Naive B cell (primary cell): ENCODE measurements around the gene SURF6. TPM values are rescaled to one million over a fixed set of nuclear protein-coding genes. Genes with fewer than 3 reads are reported as not detected.

Experiments used
- ATAC-seq, 2 donors: fragments of 150-1000 bp; cut with Tn5 transposase; 2 replicates each; pipeline ENCODE4 v1.10.0; 2021; ENCODE audit warnings: low read depth in 2 of 2, mild to moderate bottlenecking in 2 of 2, moderate library complexity in 2 of 2
- DNase-seq: peaks from one replicate; pipeline ENCODE4 v3.0.0; 2022
- H3K27ac Mint-ChIP-seq, 6 donors: one replicate each; pipeline ENCODE4 v1.8.0; 2020 to 2022; ENCODE audit warnings: mild to moderate bottlenecking in 6 of 6, mixed read lengths in 6 of 6, moderate library complexity in 5 of 6, inconsistent platforms in 2 of 6
- H3K27me3 Mint-ChIP-seq, 3 donors: one replicate each; pipeline ENCODE4 v1.8.0; 2021 to 2022; ENCODE audit warnings: mixed read lengths in 3 of 3, mild to moderate bottlenecking in 1 of 3
- H3K36me3 Mint-ChIP-seq, 2 donors: one replicate each; pipeline ENCODE4 v1.8.0; 2020 to 2022; ENCODE audit warnings: mixed read lengths in 2 of 2, inconsistent platforms in 1 of 2, mild to moderate bottlenecking in 1 of 2
- H3K4me1 Mint-ChIP-seq, 3 donors: one replicate each; pipeline ENCODE4 v1.8.0; 2020 to 2022; ENCODE audit warnings: mixed read lengths in 3 of 3, inconsistent platforms in 1 of 3, mild to moderate bottlenecking in 1 of 3, moderate library complexity in 1 of 3
- H3K4me3 Mint-ChIP-seq, 8 donors: one replicate each; pipeline ENCODE4 v1.8.0; 2020 to 2022; ENCODE audit warnings: mild to moderate bottlenecking in 8 of 8, mixed read lengths in 8 of 8, moderate library complexity in 8 of 8, inconsistent platforms in 2 of 8
- H3K9me3 Mint-ChIP-seq, 7 donors: one replicate each; pipeline ENCODE4 v1.8.0; 2020 to 2022; ENCODE audit warnings: mixed read lengths in 7 of 7, mild to moderate bottlenecking in 5 of 7, inconsistent platforms in 2 of 7, moderate library complexity in 1 of 7
- polyA plus RNA-seq, 6 donors: library from polyadenylated mRNA; unstranded; fragments of 300-500 nt; fragmentation: Illumina TruSeq; gene quantifications; one replicate each; pipeline ENCODE4 v1.2.3, GENCODE V29; 2021; ENCODE audit warnings: low read depth in 6 of 6

Gene SURF6
- polyA plus RNA-seq, 6 donors from 2014 or later, result 0.09 to 13.0 (median 6.8) TPM

DNA sequence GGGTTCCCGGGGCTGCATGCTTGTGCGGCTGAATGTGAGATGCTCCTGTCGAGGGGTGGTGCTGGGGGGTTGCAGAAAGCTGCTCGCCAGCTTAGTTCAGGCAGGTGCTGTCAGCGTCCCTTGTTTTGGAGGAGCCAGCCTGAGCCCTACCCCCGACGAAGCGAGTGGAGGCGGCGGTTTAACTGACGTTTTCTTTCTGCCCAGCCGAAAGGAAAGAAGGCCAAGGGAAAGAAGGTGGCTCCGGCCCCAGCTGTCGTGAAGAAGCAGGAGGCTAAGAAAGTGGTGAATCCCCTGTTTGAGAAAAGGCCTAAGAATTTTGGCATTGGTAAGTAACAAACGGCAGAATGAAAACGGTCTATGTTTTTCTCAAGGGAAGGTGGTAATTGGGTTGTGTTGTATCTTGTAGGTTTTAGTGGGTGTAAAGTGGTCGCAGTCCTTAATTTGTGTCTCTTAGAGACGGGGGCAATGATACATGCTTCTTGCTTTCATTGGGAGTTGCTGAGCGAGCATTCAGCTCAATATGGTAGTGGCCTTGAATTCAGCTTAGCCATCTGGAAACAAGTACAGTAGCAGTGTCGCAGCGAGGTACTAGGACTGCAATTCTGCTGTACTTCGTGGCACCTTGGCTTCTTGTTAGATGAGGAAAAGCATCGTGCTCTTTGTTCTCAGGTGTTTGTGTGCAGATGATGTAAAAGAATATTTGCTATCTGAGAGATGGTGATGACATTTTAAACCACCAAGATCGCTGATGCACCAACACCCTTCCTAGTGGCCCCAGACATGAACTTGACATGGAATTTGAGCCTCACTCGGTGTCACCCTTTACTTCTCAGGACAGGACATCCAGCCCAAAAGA, 13.0 kb upstream of the SURF6 start:
- DNase-seq (no peak), ATAC-seq (no peak)
- peak overlapping the region; percentile 97 to 100 (median 99) for H3K27ac Mint-ChIP-seq
- peaks cover 9 to 10% of the 10 kb centered on the region in 2 donors for H3K36me3 Mint-ChIP-seq
- no peaks in the 10 kb centered on the region for H3K9me3 Mint-ChIP-seq
- H3K4me1 Mint-ChIP-seq, result peaks cover 33 to 47% (median 43%) of the 10 kb centered on the region in 3 donors
- no peaks in the 10 kb centered on the region for H3K27me3 Mint-ChIP-seq
- H3K4me3 Mint-ChIP-seq, result peak overlapping the region; percentile 92 to 100 (median 99)

DNA sequence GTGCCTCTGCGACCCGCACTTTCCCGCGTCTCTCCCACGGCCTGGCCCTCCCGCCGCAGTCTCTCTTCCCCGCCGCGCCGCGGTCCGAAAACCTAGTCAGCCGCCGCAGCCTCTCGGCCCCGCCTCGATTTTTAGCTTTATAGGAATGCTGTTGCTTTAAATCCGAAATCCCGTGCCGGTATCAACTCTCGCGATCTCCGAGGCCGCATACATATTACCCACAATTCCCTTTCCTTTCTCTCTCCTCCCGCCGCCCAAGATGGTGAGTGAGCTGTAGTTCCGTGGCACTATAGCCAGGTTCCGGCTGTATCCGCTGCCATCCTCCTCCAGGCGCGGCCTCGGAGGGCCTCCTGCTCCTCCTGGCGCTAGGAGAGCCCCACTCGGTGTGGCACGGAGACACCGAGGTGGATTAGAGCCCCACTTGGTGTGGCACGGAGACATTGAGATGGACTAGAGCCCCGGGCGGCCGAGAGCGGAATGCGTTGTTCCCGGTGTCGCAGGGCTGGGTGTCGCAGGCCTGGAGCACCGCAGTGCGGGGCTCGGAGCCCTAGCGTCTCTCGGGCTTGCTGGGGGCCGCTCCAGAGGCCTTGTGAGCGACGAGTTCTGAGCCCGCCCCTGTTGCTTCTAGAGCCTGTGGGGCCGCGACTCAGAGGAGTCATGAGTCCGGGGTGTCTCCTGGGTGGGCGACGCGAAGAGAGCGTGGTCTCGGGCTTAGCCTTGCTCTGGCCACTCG, 12.2 kb upstream of the SURF6 start, which contains the start of the genes MED22 and RPL7A:
Gene MED22, minus strand, starts transcription at position 147 of the 733 bp plus-strand sequence. CDS start 1,469 bp downstream, outside the sequence.
Gene RPL7A, plus strand, starts transcription at position 234 of the 733 bp plus-strand sequence. Its CDS starts 26 bp downstream, at position 260.
- Mint-ChIP-seq H3K4me3 (peak within 1 kb of the TSS; percentile 92 to 100 (median 99)), H3K27me3 (no peaks in the 10 kb centered on the region), H3K36me3 (peaks cover 5 to 10% of the 10 kb centered on the region in 2 donors), H3K9me3 (no peaks in the 10 kb centered on the region), H3K27ac (peak within 1 kb of the TSS; percentile 97 to 100 (median 99)), H3K4me1 (peaks cover 31 to 44% (median 43%) of the 10 kb centered on the region in 3 donors)
- DNase-seq (peak; percentile 91), ATAC-seq (peak; percentile 82 to 84)

DNA sequence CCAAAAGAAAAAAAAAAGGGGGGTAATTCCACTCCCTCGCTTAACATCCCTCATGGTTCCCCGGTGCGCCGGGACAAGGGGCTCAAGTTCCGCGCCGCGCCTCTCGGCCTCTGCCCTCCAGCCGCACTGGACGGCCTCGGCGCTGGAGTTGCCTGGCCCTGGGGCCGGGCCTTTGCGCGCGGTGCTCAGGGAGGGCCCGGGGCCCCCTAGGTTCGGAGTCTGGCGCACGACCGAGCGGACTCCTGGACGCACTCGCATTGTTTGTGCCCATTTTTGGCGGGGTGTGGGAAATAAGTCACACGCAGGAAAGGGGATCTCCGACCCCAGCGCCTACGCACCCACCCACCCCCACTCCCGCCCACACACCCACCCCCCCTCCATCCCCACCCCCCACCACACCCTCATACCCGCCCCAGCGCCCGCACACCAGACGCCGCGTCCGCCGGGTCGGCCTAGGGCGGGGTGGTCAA, 11.6 kb upstream of the SURF6 start:
- no peaks in the 10 kb centered on the region for H3K27me3 Mint-ChIP-seq
- H3K4me3 Mint-ChIP-seq, result peak overlapping the region; percentile 92 to 100 (median 99)
- DNase-seq (no peak), ATAC-seq (peak; percentile 58 to 61)
- peaks cover 27 to 46% (median 40%) of the 10 kb centered on the region in 3 donors for H3K4me1 Mint-ChIP-seq
- H3K9me3 Mint-ChIP-seq, result no peaks in the 10 kb centered on the region
- H3K27ac Mint-ChIP-seq, result peak overlapping the region; percentile 97 to 100 (median 99)
- H3K36me3 Mint-ChIP-seq, result peaks cover 0 to 10% of the 10 kb centered on the region in 2 donors

DNA sequence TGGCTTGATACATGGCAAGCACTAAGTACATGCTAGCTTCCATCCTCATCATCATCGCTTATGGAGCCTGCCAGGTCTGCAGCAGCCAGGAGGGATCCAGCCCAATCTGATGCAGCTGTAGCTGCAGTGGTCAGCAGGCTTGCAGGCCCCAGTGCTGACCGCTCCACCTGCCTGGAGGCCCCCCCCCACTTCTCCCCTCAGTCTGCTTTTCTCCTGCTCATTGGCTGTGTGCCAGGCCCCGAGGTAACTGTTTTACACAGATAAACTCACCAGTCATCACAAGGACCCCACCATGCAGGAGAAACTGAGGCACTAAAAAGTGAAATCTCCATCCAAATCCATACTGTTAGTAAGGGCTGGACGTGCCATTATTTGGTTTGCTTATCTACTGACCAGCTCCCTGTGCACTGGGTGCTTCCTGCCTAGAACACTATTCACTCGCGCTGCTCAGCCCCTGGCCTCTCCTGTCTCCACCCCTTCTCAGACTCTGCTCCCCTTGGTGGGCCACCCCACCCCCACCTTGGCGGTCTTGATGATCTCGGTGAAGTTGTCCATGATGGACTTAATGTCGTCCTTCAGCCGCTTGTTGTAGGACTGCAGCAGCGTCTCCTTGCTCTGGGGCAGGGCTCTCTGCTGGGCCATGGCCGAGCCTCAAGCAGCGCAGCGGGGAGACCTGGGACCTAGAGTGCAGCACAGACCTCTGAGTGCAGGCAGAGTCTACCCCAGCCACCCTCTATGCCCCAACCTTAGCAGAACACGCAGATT, 10.2 kb upstream of the SURF6 start:
- no peak for ATAC-seq
- no peaks in the 10 kb centered on the region for H3K9me3 Mint-ChIP-seq
- DNase-seq, result no peak

DNA sequence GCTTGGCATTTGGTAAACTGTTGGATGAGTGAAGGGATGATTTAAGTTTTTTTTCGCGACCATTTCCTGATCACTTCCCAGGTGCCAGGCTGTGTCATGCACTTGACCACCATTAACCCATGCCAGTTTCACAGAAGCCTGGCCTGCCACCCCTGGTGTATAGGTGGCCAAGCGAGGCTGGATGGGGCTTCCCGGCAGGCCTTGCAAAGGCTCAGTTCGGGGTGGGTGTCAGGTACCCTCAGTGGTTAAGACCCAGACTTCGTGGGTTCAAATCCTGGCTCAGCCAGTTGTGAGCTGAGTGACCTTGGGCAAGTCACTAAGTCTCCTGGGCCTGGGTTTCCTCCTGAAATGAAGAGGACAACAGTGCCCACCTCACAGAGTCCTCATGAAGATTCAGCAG, 9.6 kb upstream of the SURF6 start:
- H3K27me3 Mint-ChIP-seq, result no peaks in the 10 kb centered on the region
- H3K4me3 Mint-ChIP-seq, result peak overlapping the region in 7 of 8 donors; percentile 8 to 100 (median 95)
- DNase-seq (no peak), ATAC-seq (no peak)
- peak overlapping the region in 1 of 6 donors; percentile 97 for H3K27ac Mint-ChIP-seq
- H3K4me1 Mint-ChIP-seq, result peaks cover 43 to 66% (median 54%) of the 10 kb centered on the region in 3 donors
- H3K36me3 Mint-ChIP-seq, result peaks cover 11 to 12% of the 10 kb centered on the region in 2 donors
- no peaks in the 10 kb centered on the region for H3K9me3 Mint-ChIP-seq

More for the DNA sequence above, 10.2 kb upstream of the SURF6 start:
- H3K27me3 Mint-ChIP-seq, result no peaks in the 10 kb centered on the region
- peak overlapping the region; percentile 92 to 100 (median 99) for H3K4me3 Mint-ChIP-seq
- peak overlapping the region; percentile 88 to 99 (median 97) for H3K27ac Mint-ChIP-seq
- H3K4me1 Mint-ChIP-seq, result peaks cover 39 to 60% (median 48%) of the 10 kb centered on the region in 3 donors
- H3K36me3 Mint-ChIP-seq, result peaks cover 7% of the 10 kb centered on the region in 2 donors

DNA sequence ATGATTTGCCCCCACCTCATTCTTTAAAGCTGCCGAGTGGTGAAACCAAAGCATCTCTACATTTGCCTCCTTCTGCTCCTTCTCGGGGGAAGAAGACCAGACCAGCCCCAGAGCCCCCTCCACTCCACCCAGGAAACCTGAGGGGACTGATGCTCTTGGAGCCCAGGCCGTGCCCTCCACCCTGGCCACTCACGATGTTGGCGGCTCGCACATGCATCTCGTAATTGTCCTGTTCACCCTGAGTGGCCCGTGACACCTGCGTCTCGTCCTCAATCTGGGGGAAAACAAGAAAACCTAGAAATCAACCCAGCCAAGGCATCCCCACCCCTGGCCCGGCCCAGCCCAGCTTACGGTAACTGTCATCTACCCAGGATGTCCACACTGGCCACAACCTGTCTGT, 9.0 kb upstream of the SURF6 start:
- Mint-ChIP-seq H3K9me3 (peaks cover 0 to 4% (median 0%) of the 10 kb centered on the region in 7 donors), H3K4me1 (peaks cover 50 to 72% (median 57%) of the 10 kb centered on the region in 3 donors), H3K36me3 (peaks cover 17 to 18% of the 10 kb centered on the region in 2 donors), H3K4me3 (peak overlapping the region in 3 of 8 donors; percentile 29 to 95 (median 61)), H3K27ac (peak overlapping the region in 4 of 6 donors; percentile 30 to 58 (median 50)), H3K27me3 (no peaks in the 10 kb centered on the region)
- no peak for DNase-seq
- no peak for ATAC-seq

DNA sequence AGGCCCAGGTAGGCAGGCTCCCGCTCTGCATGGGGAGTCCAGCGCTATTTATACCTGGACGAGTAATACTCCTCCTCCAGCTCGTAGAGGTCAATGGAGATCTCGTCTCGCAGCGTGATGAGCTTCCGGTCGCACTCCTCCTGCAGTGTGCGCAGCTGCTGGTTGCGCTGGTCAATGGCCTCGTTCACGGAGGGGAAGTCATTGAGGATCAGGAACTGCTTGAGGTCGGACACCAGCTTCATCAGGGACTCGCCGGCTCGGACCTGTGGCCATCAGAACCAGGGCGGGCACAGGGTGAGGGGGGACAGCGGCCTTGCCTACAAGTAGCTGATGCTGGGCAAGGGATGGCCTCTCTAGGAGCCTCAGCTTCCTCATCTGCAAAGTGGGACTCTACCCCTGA, 8.1 kb upstream of the SURF6 start:
- H3K4me3 Mint-ChIP-seq, result peak overlapping the region in 2 of 8 donors; percentile 75 to 95
- H3K27me3 Mint-ChIP-seq, result no peaks in the 10 kb centered on the region
- ATAC-seq, result no peak
- H3K4me1 Mint-ChIP-seq, result peaks cover 57 to 75% (median 58%) of the 10 kb centered on the region in 3 donors
- peaks cover 22 to 26% of the 10 kb centered on the region in 2 donors for H3K36me3 Mint-ChIP-seq
- H3K27ac Mint-ChIP-seq, result peak overlapping the region in 1 of 6 donors; percentile 49
- DNase-seq, result no peak
- peaks cover 0 to 10% (median 0%) of the 10 kb centered on the region in 7 donors for H3K9me3 Mint-ChIP-seq

DNA sequence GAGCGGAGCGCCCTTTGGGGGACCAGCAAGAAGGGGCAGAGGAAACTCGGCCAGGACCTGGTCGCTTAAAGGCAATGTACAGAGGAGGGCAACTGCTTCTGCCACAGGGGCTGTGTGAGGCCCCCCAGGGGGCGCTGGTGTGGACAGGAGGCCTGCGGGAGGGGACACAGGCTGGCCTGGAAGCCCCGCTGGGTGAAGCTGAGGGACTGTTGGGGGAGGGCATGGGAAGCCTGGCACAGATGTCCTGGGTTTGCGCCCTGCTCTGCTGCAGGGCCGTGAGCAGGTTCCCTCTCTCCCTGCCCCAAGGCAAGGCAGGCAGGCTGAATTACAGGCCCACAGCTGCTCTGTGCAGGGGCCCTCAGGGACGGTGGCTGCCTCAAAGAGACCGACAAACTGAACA, 6.6 kb upstream of the SURF6 start:
- ATAC-seq (no peak), DNase-seq (no peak)
- peak overlapping the region in 1 of 8 donors; percentile 63 for H3K4me3 Mint-ChIP-seq
- H3K9me3 Mint-ChIP-seq, result peaks cover 0 to 10% (median 0%) of the 10 kb centered on the region in 7 donors
- no peaks in the 10 kb centered on the region for H3K27me3 Mint-ChIP-seq
- peaks cover 53 to 70% (median 60%) of the 10 kb centered on the region in 3 donors for H3K4me1 Mint-ChIP-seq
- H3K36me3 Mint-ChIP-seq, result peaks cover 22 to 30% of the 10 kb centered on the region in 2 donors
- H3K27ac Mint-ChIP-seq, result peak overlapping the region in 2 of 6 donors; percentile 91

DNA sequence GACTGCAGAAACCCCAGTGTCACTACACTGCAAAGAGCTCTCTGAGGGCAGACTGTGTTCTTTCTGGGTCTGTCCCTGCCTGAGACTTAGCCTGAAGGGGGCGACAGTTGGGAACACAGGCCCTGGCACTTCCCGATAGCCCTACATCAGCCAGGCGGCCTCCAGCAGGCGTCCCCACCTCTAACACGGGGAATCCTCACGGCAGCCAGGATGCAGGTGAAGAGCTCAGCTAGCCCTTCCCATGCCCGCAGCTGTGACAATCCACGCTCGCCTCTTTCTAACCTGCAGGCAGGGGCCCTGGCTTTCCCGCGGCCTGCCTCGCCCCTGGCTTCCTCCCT, 6.0 kb upstream of the SURF6 start:
- DNase-seq (no peak), ATAC-seq (no peak)
- no peaks in the 10 kb centered on the region for H3K27me3 Mint-ChIP-seq
- peaks cover 51 to 67% (median 61%) of the 10 kb centered on the region in 3 donors for H3K4me1 Mint-ChIP-seq
- peak overlapping the region in 6 of 8 donors; percentile 20 to 75 (median 46) for H3K4me3 Mint-ChIP-seq
- H3K9me3 Mint-ChIP-seq, result peaks cover 0 to 10% (median 0%) of the 10 kb centered on the region in 7 donors
- H3K36me3 Mint-ChIP-seq, result peaks cover 22 to 30% of the 10 kb centered on the region in 2 donors
- H3K27ac Mint-ChIP-seq, result peak overlapping the region in 4 of 6 donors; percentile 52 to 91 (median 74)

DNA sequence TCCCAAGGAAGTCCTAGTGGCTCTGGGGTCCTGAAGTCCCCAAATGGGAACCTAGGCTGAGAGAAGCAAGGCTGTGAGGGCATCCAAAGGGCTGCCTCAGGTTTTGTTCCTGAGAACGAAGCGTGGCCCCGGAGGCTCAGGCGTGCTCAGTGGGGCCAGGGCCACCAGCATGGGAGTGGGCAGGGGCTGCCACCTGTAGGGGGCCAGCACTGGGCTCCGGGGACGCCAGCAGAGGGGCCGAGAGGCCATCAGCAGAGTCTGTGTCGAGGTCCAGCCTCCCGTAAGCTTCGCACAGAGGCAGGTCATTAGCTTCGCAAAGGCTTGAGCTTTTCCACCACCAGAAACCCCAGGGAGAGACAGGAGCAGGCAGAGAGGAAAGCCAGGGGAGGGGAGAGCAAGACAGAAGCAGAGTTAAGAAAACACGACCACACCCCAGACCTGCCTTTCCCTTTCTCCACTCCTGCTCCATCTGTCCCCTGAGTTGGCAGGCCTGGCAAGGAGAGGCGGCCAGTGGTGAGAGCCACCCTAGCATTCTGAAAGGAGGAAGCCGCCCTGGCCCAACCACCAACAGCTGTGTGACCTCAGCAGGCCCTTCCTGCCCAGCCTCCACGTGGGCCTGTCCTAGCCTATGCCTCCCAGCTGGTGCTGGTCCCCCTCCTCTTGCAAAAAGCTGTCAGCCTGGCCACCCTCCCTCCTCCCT, 5.5 kb upstream of the SURF6 start:
- no peak for ATAC-seq
- Mint-ChIP-seq H3K4me3 (peak overlapping the region in 7 of 8 donors; percentile 20 to 75 (median 64)), H3K27me3 (no peaks in the 10 kb centered on the region), H3K27ac (peak overlapping the region; percentile 32 to 94 (median 74)), H3K9me3 (peaks cover 0 to 10% (median 0%) of the 10 kb centered on the region in 7 donors), H3K4me1 (peaks cover 46 to 66% (median 61%) of the 10 kb centered on the region in 3 donors), H3K36me3 (peaks cover 22 to 30% of the 10 kb centered on the region in 2 donors)
- no peak for DNase-seq

DNA sequence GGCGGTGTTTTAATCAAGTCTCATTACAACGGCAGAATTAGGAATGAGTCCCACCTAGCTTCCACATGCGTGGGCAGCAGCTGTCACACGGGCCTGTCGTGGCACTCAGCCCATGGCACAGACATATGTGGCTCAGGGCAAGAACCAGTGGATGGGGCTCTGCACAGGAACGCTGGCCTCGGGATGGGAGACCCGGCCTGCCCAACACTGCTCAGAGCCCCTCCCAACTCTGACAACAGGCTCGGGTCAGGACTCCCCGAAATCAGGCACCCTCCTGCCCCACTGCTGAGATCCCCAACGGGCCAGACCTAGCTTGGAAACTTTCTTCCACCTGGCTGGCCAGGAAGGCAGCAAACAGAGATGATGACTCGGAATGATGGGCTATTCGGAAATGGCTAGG, 4.9 kb upstream of the SURF6 start:
- no peaks in the 10 kb centered on the region for H3K27me3 Mint-ChIP-seq
- no peak for DNase-seq
- peaks cover 43 to 66% (median 61%) of the 10 kb centered on the region in 3 donors for H3K4me1 Mint-ChIP-seq
- peaks cover 0 to 10% (median 0%) of the 10 kb centered on the region in 7 donors for H3K9me3 Mint-ChIP-seq
- H3K36me3 Mint-ChIP-seq, result peaks cover 22 to 30% of the 10 kb centered on the region in 2 donors
- ATAC-seq, result no peak
- H3K4me3 Mint-ChIP-seq, result peak overlapping the region in 7 of 8 donors; percentile 12 to 83 (median 73)
- peak overlapping the region; percentile 27 to 94 (median 82) for H3K27ac Mint-ChIP-seq

DNA sequence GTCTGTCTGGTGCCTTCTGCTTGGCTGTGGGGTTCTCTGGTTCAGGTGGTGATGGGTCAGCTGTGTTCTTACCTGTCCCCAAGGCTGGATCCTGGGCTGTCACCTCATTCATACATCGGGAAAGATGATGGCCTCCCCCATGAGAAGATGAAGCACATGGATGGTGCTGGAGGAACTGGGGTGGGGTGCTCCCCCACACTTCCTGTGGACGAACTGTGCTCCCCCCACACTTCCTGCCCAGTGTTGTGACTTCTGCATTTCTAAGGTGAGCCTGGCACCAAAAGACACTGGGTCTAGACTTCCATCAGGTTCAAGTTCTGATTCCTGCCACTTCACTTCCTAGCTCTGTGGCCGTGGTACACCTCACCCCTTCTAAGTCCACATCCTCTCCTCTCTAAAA, 4.3 kb upstream of the SURF6 start:
- H3K4me1 Mint-ChIP-seq, result peaks cover 47 to 71% (median 67%) of the 10 kb centered on the region in 3 donors
- ATAC-seq (peak; percentile 47 to 51), DNase-seq (peak; percentile 55)
- H3K36me3 Mint-ChIP-seq, result peaks cover 22 to 30% of the 10 kb centered on the region in 2 donors
- H3K4me3 Mint-ChIP-seq, result peak overlapping the region; percentile 33 to 81 (median 69)
- H3K27me3 Mint-ChIP-seq, result no peaks in the 10 kb centered on the region
- H3K27ac Mint-ChIP-seq, result peak overlapping the region; percentile 74 to 97 (median 90)
- H3K9me3 Mint-ChIP-seq, result peaks cover 0 to 10% (median 0%) of the 10 kb centered on the region in 7 donors
